Measurements from ENCODE around the gene QTRT2. TPM values are rescaled to one million over a fixed set of nuclear protein-coding genes. Genes with fewer than 3 reads are reported as not detected.

QTRT2 gene
- total and polyA plus RNA-seq, 2 of the 8 experiments (the other 6 are each of a cell fraction or from before 2014, with no cell fraction given) = 13.3 to 54.5 TPM

GRCh38 chr3:114126461-114126860 is 69.9 kb downstream of the QTRT2 start:
- H2BK12ac ChIP-seq (ENCODE audit: low read depth, low read length) = no peak overlapping the region
- H2BK15ac ChIP-seq (ENCODE audit: low read length) = no peak overlapping the region
- H2AFZ ChIP-seq (ENCODE audit: low read length) = no peak overlapping the region
- H3K27me3 ChIP-seq (replicated peaks in 1 of 4; ENCODE audit: control insufficient read depth in 3 of 4, extremely low read depth in 1 of 4, insufficient read depth in 3 of 4, low read length in 3 of 4) = no peaks in the 10 kb centered on the region
- no peaks in the 10 kb centered on the region for H3K9me3 ChIP-seq (ENCODE audit: insufficient read depth in 2 of 2, low read depth in 1 of 2, low read length in 1 of 2)
- H2BK120ac ChIP-seq (replicated peaks; ENCODE audit: low read depth, low read length) = no peak overlapping the region
- no peak for TF ChIP-seq JUN (IDR thresholded peaks at IDR 0.05; ENCODE audit: low read depth, low read length)
- TF ChIP-seq TAF7 (optimal IDR thresholded peaks at IDR 0.05; ENCODE audit: borderline replicate concordance, low read depth, low read length) = no peak
- TF ChIP-seq PHF8 (conservative IDR thresholded peaks at IDR 0.05; ENCODE audit: low read depth, low read length) = no peak
- TF ChIP-seq CBX5 (IDR thresholded peaks at IDR 0.05; ENCODE audit: low read depth, low read length) = no peak
- no peak for TF ChIP-seq SAP30 (IDR thresholded peaks at IDR 0.05; ENCODE audit: insufficient read depth, insufficient replicate concordance, low read length)
- no peak for TF ChIP-seq TBP (IDR thresholded peaks at IDR 0.05; ENCODE audit: low read depth, low read length)
- TF ChIP-seq EZH2 (IDR thresholded peaks at IDR 0.05; ENCODE audit: low read depth, low read length, severe bottlenecking) = no peak
- TF ChIP-seq GTF2F1 (IDR thresholded peaks at IDR 0.05; ENCODE audit: borderline replicate concordance, low read depth, low read length) = no peak
- no peaks in the 10 kb centered on the region for H4K20me1 ChIP-seq (replicated peaks in 1 of 2; ENCODE audit: control insufficient read depth in 1 of 2, insufficient read depth in 2 of 2, low read length in 2 of 2)
- no peak overlapping the region for H3K27ac ChIP-seq (ENCODE audit: low read depth, low read length)
- no peak overlapping the region for H3K4me2 ChIP-seq (ENCODE audit: insufficient read depth in 1 of 2, low read depth in 2 of 2, low read length in 2 of 2)
- no peak overlapping the region for H3K9ac ChIP-seq (replicated peaks in 1 of 4; ENCODE audit: extremely low read depth in 1 of 4, low read depth in 3 of 4, low read length in 3 of 4)
- no peak overlapping the region for H2BK20ac ChIP-seq (ENCODE audit: low read length)
- no peak overlapping the region for H3K23ac ChIP-seq (ENCODE audit: insufficient read length)
- no peaks in the 10 kb centered on the region for H3K23me2 ChIP-seq (ENCODE audit: low read depth, low read length)
- no peaks in the 10 kb centered on the region for H3K4me1 ChIP-seq (replicated peaks in 1 of 4; ENCODE audit: control insufficient read depth in 3 of 4, insufficient read depth in 4 of 4, low read length in 3 of 4)
- H2AK5ac ChIP-seq (ENCODE audit: low read depth, low read length) = no peak overlapping the region
- POLR2A ChIA-PET (ENCODE audit: partially characterized antibody) = no interaction called here
- no peaks in the 10 kb centered on the region for H3K79me2 ChIP-seq (ENCODE audit: control insufficient read depth in 1 of 2, insufficient read depth in 2 of 2, low read length in 2 of 2)
- WGBS, 2 experiments (ENCODE audit: extremely low coverage in 1 of 2, insufficient coverage in 1 of 2, insufficient read length in 1 of 2, insufficient replicate concordance in 2 of 2, low coverage in 1 of 2, low lambda C conversion rate in 2 of 2, missing lambda C conversion rate in 1 of 2) = 78% methylated on average over 1 of the region's 1 CpG; no CpG with 5 or more reads in 1 of the 2 experiments
- H3K14ac ChIP-seq (ENCODE audit: insufficient read length) = no peak overlapping the region
- CTCF ChIA-PET (ENCODE audit: partially characterized antibody) = interaction anchor here (0.6 to 1.2 kb wide), 3 partner anchors 22 to 165 kb away, joined by 3 to 4 read pairs (median 3); no protein-coding TSS in a partner anchor
- no peak overlapping the region for H3K18ac ChIP-seq (ENCODE audit: extremely low read depth, low read length)
- H4K91ac ChIP-seq (replicated peaks; ENCODE audit: insufficient read length, low read length) = no peak overlapping the region
- H3K79me1 ChIP-seq (ENCODE audit: low read depth, low read length) = no peaks in the 10 kb centered on the region
- no peak overlapping the region for H3K4me3 ChIP-seq (ENCODE audit: extremely low read depth in 1 of 4, insufficient read depth in 2 of 4, low read depth in 3 of 4, low read length in 4 of 4)
- no peak for FAIRE-seq
- H4K5ac ChIP-seq (ENCODE audit: insufficient read length, low read depth, low read length) = no peak overlapping the region
- no peak overlapping the region for H4K8ac ChIP-seq (ENCODE audit: extremely low read depth, insufficient read depth, low read length)
- no peak overlapping the region for H3K4ac ChIP-seq (replicated peaks; ENCODE audit: insufficient read length, low read depth, low read length)
- DNase-seq (ENCODE audit: low read depth in 1 of 2, low spot score in 2 of 2) = no peak
- H3K56ac ChIP-seq (replicated peaks; ENCODE audit: insufficient read length, low read depth, low read length) = no peak overlapping the region
- no peaks in the 10 kb centered on the region for H3K36me3 ChIP-seq (ENCODE audit: control insufficient read depth in 2 of 4, insufficient read depth in 4 of 4, low read length in 3 of 4)
- H2BK5ac ChIP-seq (ENCODE audit: low read depth, low read length) = no peak overlapping the region

Measured in H1 (cell line).